A673 (cell line): ENCODE data around the gene MAP7.

Experiments
- CTCF ChIP-seq: fragments of 300-800, 200-600 bp; sonication (generic); conservative IDR thresholded peaks from 2 replicates; pipeline ENCODE4 v1.5.1; 2017; ENCODE audit warnings: low read depth, mild to moderate bottlenecking, antibody characterized with exemption, low read length, moderate library complexity, mixed read lengths
- EZH2 ChIP-seq: fragments of 200-600 bp; sonication (generic); IDR thresholded peaks from 2 replicates; pipeline ENCODE4 v1.6.1; 2017; ENCODE audit warnings: borderline replicate concordance, low read depth, mild to moderate bottlenecking, mixed read lengths, antibody characterized with exemption, low read length; ENCODE audit not compliant: poor library complexity, severe bottlenecking

GRCh38 chr6:136345145-136345544 lies 205.1 kb downstream of the MAP7 start:
- no peak for TF ChIP-seq CTCF
- TF ChIP-seq EZH2, result no peak
